CD8-positive, alpha-beta memory T cell (primary cell): ENCODE results near the gene NEK1. TPM values are rescaled to one million over a fixed set of nuclear protein-coding genes. Genes with fewer than 3 reads are reported as not detected.
A peak's percentile ranks its signal among the peaks of the same experiment; 100 is the strongest.
"Not testable (repeated sequence)": the region's sequence is repeated elsewhere in the genome, so short reads cannot be mapped to it uniquely, and the experiment has no call there.

Experiments
- CTCF ChIA-PET: fragments of 350-600 bp; sonication (Branson Sonifier 250); formaldehyde crosslinking; loops from one replicate; lab custom pipeline; 2021; ENCODE audit warnings: antibody characterized with exemption; lab: Charles Lee
- POLR2A ChIA-PET: fragments of 350-600 bp; sonication (Branson Sonifier 250); formaldehyde crosslinking; loops from one replicate; lab custom pipeline; 2021; ENCODE audit warnings: antibody characterized with exemption; lab: Charles Lee
- DNase-seq, 5 donors: peaks; one replicate each; pipeline versions ENCODE4 v3.0.0 to v3.0.0-alpha.2; 2020 to 2022; ENCODE audit warnings: mixed read lengths in 1 of 5
- H3K27ac ChIP-seq: one replicate; pipeline ENCODE4 v1.7.0; 2013; ENCODE audit warnings: low read depth, mild to moderate bottlenecking, low read length, moderate library complexity
- H3K27me3 ChIP-seq: 2 replicates; pipeline ENCODE4 v1.7.0; 2013; ENCODE audit warnings: low read length, mild to moderate bottlenecking; ENCODE audit not compliant: insufficient read depth, poor library complexity, severe bottlenecking
- H3K36me3 ChIP-seq: 2 replicates; pipeline ENCODE4 v1.7.0; 2013; ENCODE audit warnings: mild to moderate bottlenecking, low read length, moderate library complexity; ENCODE audit not compliant: insufficient read depth
- H3K4me1 ChIP-seq: 2 replicates; pipeline ENCODE4 v1.7.0; 2013; ENCODE audit warnings: mild to moderate bottlenecking, low read length, moderate library complexity; ENCODE audit not compliant: insufficient read depth
- H3K4me3 ChIP-seq: 2 replicates; pipeline ENCODE4 v1.7.0; 2013; ENCODE audit warnings: mild to moderate bottlenecking, low read length
- H3K9me3 ChIP-seq: 2 replicates; pipeline ENCODE4 v1.7.0; 2013; ENCODE audit warnings: mild to moderate bottlenecking, low read length
- H3K27ac Mint-ChIP-seq, 8 donors: one replicate each; pipeline ENCODE4 v1.8.0; 2020 to 2021; ENCODE audit warnings: mixed read lengths in 8 of 8, mild to moderate bottlenecking in 6 of 8, inconsistent platforms in 3 of 8, moderate library complexity in 3 of 8
- H3K27me3 Mint-ChIP-seq, 2 donors: one replicate each; pipeline ENCODE4 v1.8.0; 2020 to 2021; ENCODE audit warnings: mixed read lengths in 2 of 2, mild to moderate bottlenecking in 1 of 2, moderate library complexity in 1 of 2
- H3K36me3 Mint-ChIP-seq, 3 donors: one replicate each; pipeline ENCODE4 v1.8.0; 2020 to 2021; ENCODE audit warnings: mixed read lengths in 3 of 3, inconsistent platforms in 1 of 3, mild to moderate bottlenecking in 1 of 3
- H3K4me1 Mint-ChIP-seq, 3 donors: one replicate each; pipeline ENCODE4 v1.8.0; 2020 to 2021; ENCODE audit warnings: mixed read lengths in 3 of 3, inconsistent platforms in 1 of 3, mild to moderate bottlenecking in 1 of 3
- H3K4me3 Mint-ChIP-seq, 7 donors: one replicate each; pipeline ENCODE4 v1.8.0; 2020 to 2021; ENCODE audit warnings: mixed read lengths in 7 of 7, mild to moderate bottlenecking in 6 of 7, moderate library complexity in 4 of 7, inconsistent platforms in 2 of 7
- H3K9me3 Mint-ChIP-seq, 5 donors: one replicate each; pipeline ENCODE4 v1.8.0; 2020 to 2022; ENCODE audit warnings: mixed read lengths in 5 of 5, mild to moderate bottlenecking in 3 of 5, moderate library complexity in 2 of 5, inconsistent platforms in 1 of 5
- polyA plus RNA-seq: library from polyadenylated mRNA; unstranded; fragments of 300-500 nt; fragmentation: Illumina TruSeq; gene quantifications from one replicate; pipeline ENCODE4 v1.2.3, GENCODE V29; 2021
- total RNA-seq, 2 experiments: library from RNA; stranded (reverse); gene quantifications; one replicate each; pipeline ENCODE4 v1.2.3, GENCODE V29; 2021

The NEK1 gene
- total and polyA plus RNA-seq, 3 experiments from 2014 or later: 10.5 to 11.7 (median 11.6) TPM

DNA sequence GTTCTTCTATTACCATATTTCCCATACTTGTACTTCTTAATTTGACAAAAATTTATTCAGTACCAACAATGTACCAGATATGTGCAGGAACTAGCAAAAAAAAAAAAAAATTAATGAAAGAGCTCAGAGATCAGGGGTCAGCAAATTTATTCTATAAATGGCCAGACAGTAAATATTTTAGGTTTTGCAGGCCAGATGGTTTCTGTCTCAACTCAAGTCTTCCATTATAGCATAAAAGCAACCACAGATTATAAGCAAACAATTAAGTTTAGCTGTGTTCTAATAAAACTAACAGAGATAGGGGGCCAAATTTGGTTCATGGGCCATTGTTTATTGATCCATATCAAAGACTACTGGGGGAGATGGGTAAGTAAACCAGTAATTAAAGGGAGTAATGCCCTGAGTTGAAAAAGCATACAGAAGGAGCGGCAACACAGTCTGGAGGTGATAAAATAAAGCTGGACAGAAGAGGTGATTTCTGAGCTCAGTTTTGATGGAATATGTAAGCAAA is 19.3 kb downstream of the NEK1 start:
- Mint-ChIP-seq H3K27ac (peak overlapping the region in 1 of 8 donors; percentile 37), H3K4me1 (no peaks in the 10 kb centered on the region), H3K27me3 (no peaks in the 10 kb centered on the region), H3K36me3 (peaks cover 11 to 64% (median 17%) of the 10 kb centered on the region in 3 donors), H3K9me3 (no peaks in the 10 kb centered on the region), H3K4me3 (no peak overlapping the region)
- no peaks in the 10 kb centered on the region for H3K36me3 ChIP-seq
- H3K27ac ChIP-seq: no peak overlapping the region
- ChIA-PET CTCF (interaction anchor here (1.1 kb wide), 1 partner anchor 20 kb away, joined by 4 read pairs; the partner anchor contains the start of gene NEK1), POLR2A (no interaction called here)
- no peak for DNase-seq
- no peaks in the 10 kb centered on the region for H3K9me3 ChIP-seq
- no peaks in the 10 kb centered on the region for H3K4me1 ChIP-seq
- H3K27me3 ChIP-seq: no peaks in the 10 kb centered on the region
- no peak overlapping the region for H3K4me3 ChIP-seq

DNA sequence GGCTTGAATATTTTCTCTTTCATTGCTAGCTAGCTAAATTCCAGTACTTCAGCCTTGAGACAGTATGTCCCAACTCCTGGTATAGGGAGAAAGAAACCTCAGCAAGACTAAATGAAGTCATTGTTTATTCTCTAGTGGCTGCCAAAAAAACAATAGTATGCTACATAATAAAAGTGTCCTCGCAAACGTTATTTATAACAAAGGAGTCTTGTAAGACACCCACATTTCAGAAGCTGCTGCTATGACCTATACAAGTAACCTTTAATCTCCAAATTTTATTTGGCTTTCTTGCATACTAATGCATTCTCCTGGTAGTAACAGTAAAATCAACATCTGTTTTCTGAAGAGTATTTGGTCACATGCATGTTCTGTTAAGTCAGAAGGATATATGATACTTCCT is 28.8 kb downstream of the NEK1 start:
- H3K27me3 Mint-ChIP-seq: no peaks in the 10 kb centered on the region
- H3K36me3 ChIP-seq: peaks cover 11% of the 10 kb centered on the region
- no peaks in the 10 kb centered on the region for H3K9me3 ChIP-seq
- no peak overlapping the region for H3K27ac Mint-ChIP-seq
- no peak overlapping the region for H3K4me3 Mint-ChIP-seq
- H3K36me3 Mint-ChIP-seq: peaks cover 0 to 61% (median 16%) of the 10 kb centered on the region in 3 donors
- no peak overlapping the region for H3K27ac ChIP-seq
- ChIA-PET CTCF (interaction anchor here (0.9 kb wide), 1 partner anchor 30 kb away, joined by 3 read pairs; no protein-coding TSS in a partner anchor), POLR2A (no interaction called here)
- H3K4me3 ChIP-seq: no peak overlapping the region
- DNase-seq: no peak
- H3K9me3 Mint-ChIP-seq: no peaks in the 10 kb centered on the region
- no peaks in the 10 kb centered on the region for H3K4me1 ChIP-seq
- H3K27me3 ChIP-seq: no peaks in the 10 kb centered on the region
- no peaks in the 10 kb centered on the region for H3K4me1 Mint-ChIP-seq

DNA sequence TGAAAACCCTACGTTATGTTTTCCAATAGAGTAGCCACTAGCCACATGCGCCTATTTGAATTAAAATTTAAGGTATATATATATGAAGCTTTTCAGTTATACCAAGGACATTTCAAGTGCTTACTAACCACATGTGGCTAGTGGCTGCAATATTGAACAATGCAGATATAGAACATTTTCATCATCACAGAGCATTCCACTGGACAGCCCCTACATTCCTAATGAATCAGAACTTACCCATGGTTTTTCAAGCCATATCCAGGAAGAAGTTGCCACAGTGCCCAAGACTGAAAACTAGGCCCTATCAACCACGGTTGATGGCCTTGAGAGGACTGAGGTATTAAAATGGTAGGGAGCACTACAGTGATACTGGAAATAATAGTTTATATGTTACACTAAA is 29.7 kb downstream of the NEK1 start:
- ChIA-PET POLR2A (no interaction called here), CTCF (interaction anchor here (0.9 kb wide), 1 partner anchor 30 kb away, joined by 3 read pairs; no protein-coding TSS in a partner anchor)
- Mint-ChIP-seq H3K27ac (no peak overlapping the region), H3K4me3 (no peak overlapping the region), H3K27me3 (no peaks in the 10 kb centered on the region), H3K36me3 (peaks cover 0 to 59% (median 16%) of the 10 kb centered on the region in 3 donors), H3K4me1 (no peaks in the 10 kb centered on the region), H3K9me3 (no peaks in the 10 kb centered on the region)
- H3K36me3 ChIP-seq: peaks cover 11% of the 10 kb centered on the region
- no peaks in the 10 kb centered on the region for H3K27me3 ChIP-seq
- H3K9me3 ChIP-seq: no peaks in the 10 kb centered on the region
- no peaks in the 10 kb centered on the region for H3K4me1 ChIP-seq
- no peak for DNase-seq
- H3K27ac ChIP-seq: no peak overlapping the region
- no peak overlapping the region for H3K4me3 ChIP-seq

- Mint-ChIP-seq H3K27me3 (no peaks in the 10 kb centered on the region), H3K9me3 (no peaks in the 10 kb centered on the region), H3K36me3 (peaks cover 0 to 56% (median 16%) of the 10 kb centered on the region in 3 donors), H3K4me3 (no peak overlapping the region), H3K27ac (no peak overlapping the region), H3K4me1 (no peaks in the 10 kb centered on the region)
- POLR2A ChIA-PET: no interaction called here
- no peak for DNase-seq
- no peak overlapping the region for H3K27ac ChIP-seq
- no peak overlapping the region for H3K4me3 ChIP-seq
- CTCF ChIA-PET: no interaction called here
- no peaks in the 10 kb centered on the region for H3K4me1 ChIP-seq
- no peaks in the 10 kb centered on the region for H3K27me3 ChIP-seq
- peaks cover 11% of the 10 kb centered on the region for H3K36me3 ChIP-seq
- no peaks in the 10 kb centered on the region for H3K9me3 ChIP-seq
Measured at GRCh38 chr4:169582203-169582602, 30.2 kb downstream of the NEK1 start.

DNA sequence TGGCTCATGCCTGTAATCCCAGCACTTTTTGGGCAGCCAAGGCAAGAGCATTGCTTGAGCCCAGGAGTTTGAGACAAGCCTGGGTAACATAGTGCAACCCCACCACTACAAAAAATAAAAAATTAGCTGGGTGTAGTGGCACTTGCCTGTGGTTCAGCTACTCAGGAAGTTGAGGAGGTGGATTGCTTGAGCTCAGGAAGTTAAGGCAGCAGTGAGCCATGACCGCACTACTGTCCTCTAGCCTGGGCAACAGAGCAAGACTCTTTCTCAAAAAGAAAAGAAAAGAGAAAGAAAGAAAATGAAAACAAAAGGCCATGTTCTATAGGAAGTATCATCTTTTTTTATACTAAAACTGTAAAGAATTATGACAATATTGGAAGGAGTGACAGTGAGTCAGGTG is 38.5 kb downstream of the NEK1 start:
- Mint-ChIP-seq H3K9me3 (no peaks in the 10 kb centered on the region), H3K36me3 (peaks cover 17 to 54% (median 25%) of the 10 kb centered on the region in 3 donors), H3K4me3 (no peak overlapping the region), H3K27me3 (peaks cover 0 to 2% of the 10 kb centered on the region in 2 donors), H3K27ac (peak overlapping the region in 2 of 8 donors; percentile 53 to 70), H3K4me1 (peaks cover 0 to 12% (median 11%) of the 10 kb centered on the region in 3 donors)
- Histone ChIP-seq H3K36me3 (peaks cover 3% of the 10 kb centered on the region), H3K4me3 (no peak overlapping the region), H3K4me1 (no peaks in the 10 kb centered on the region), H3K27me3 (no peaks in the 10 kb centered on the region), H3K27ac (no peak overlapping the region), H3K9me3 (no peaks in the 10 kb centered on the region)
- POLR2A ChIA-PET: no interaction called here
- DNase-seq: no peak
- CTCF ChIA-PET: no interaction called here

GRCh38 chr4:169571435-169571834 is 40.9 kb downstream of the NEK1 start:
- Mint-ChIP-seq H3K4me3 (no peak overlapping the region), H3K9me3 (no peaks in the 10 kb centered on the region), H3K27ac (peak overlapping the region in 2 of 8 donors; percentile 3 to 49), H3K27me3 (peaks cover 0 to 2% of the 10 kb centered on the region in 2 donors), H3K36me3 (peaks cover 17 to 46% (median 25%) of the 10 kb centered on the region in 3 donors), H3K4me1 (peaks cover 2 to 13% (median 12%) of the 10 kb centered on the region in 3 donors)
- Histone ChIP-seq H3K27ac (no peak overlapping the region), H3K4me3 (no peak overlapping the region), H3K36me3 (peaks cover 3% of the 10 kb centered on the region), H3K4me1 (no peaks in the 10 kb centered on the region), H3K9me3 (no peaks in the 10 kb centered on the region), H3K27me3 (no peaks in the 10 kb centered on the region)
- no peak for DNase-seq
- POLR2A ChIA-PET: no interaction called here
- CTCF ChIA-PET: no interaction called here

GRCh38 chr4:169571012-169571411 is 41.4 kb downstream of the NEK1 start:
- H3K27me3 Mint-ChIP-seq, H3K27me3 ChIP-seq, DNase-seq, H3K4me1 ChIP-seq, H3K9me3 Mint-ChIP-seq, H3K27ac ChIP-seq, POLR2A ChIA-PET, CTCF ChIA-PET, H3K4me3 ChIP-seq, H3K4me3 Mint-ChIP-seq, H3K36me3 ChIP-seq, H3K9me3 ChIP-seq: not testable (repeated sequence)
- peaks cover 17 to 43% (median 26%) of the 10 kb centered on the region in 3 donors for H3K36me3 Mint-ChIP-seq
- peaks cover 4 to 15% (median 14%) of the 10 kb centered on the region in 3 donors for H3K4me1 Mint-ChIP-seq
- peak overlapping the region in 2 of 8 donors; percentile 3 to 49 for H3K27ac Mint-ChIP-seq

GRCh38 chr4:169570266-169570665 is 42.1 kb downstream of the NEK1 start:
- H3K27me3 ChIP-seq, H3K27ac Mint-ChIP-seq, H3K36me3 ChIP-seq, H3K4me1 ChIP-seq, H3K4me3 ChIP-seq, H3K9me3 ChIP-seq, POLR2A ChIA-PET, CTCF ChIA-PET, DNase-seq, H3K27ac ChIP-seq, H3K4me3 Mint-ChIP-seq, H3K27me3 Mint-ChIP-seq, H3K9me3 Mint-ChIP-seq: not testable (repeated sequence)
- peaks cover 4 to 16% (median 14%) of the 10 kb centered on the region in 3 donors for H3K4me1 Mint-ChIP-seq
- peaks cover 16 to 37% (median 25%) of the 10 kb centered on the region in 3 donors for H3K36me3 Mint-ChIP-seq
